Skin epidermis (tissue), 12 donors: ENCODE data around the gene NOS1AP.
"Not testable (repeated sequence)": the region's sequence is repeated elsewhere in the genome, so short reads cannot be mapped to it uniquely, and the experiment has no call there.

Experiments
- H3K27ac ChIP-seq, 21 experiments: fragments of 200-600 bp; sonication (generic) in 11 of 21; one replicate each; pipeline ENCODE4 v1.5.0; 2020; ENCODE audit warnings: mild to moderate bottlenecking in 3 of 21, inconsistent platforms in 2 of 21, moderate library complexity in 2 of 21
- H3K4me3 ChIP-seq, 7 experiments: fragments of 200-600 bp; sonication (generic) in 2 of 7; one replicate each; pipeline ENCODE4 v1.5.0; 2020; ENCODE audit warnings: inconsistent platforms in 2 of 7, mild to moderate bottlenecking in 2 of 7, moderate library complexity in 1 of 7

The NOS1AP gene

GRCh38 chr1:162055062-162055461 is 14.4 kb upstream of the NOS1AP start:
- Histone ChIP-seq H3K4me3 (no peak overlapping the region), H3K27ac (no peak overlapping the region)

GRCh38 chr1:162056043-162056442 is 13.4 kb upstream of the NOS1AP start:
- no peak overlapping the region for H3K27ac ChIP-seq
- no peak overlapping the region for H3K4me3 ChIP-seq

- Histone ChIP-seq H3K4me3 (no peak overlapping the region), H3K27ac (no peak overlapping the region)
These were observed 12.9 kb upstream of the NOS1AP start for GRCh38 chr1:162056579-162056978.

GRCh38 chr1:162059721-162060120 is 9.8 kb upstream of the NOS1AP start:
- H3K27ac ChIP-seq, result no peak overlapping the region
- no peak overlapping the region for H3K4me3 ChIP-seq

GRCh38 chr1:162060314-162060713 is 9.2 kb upstream of the NOS1AP start:
- H3K4me3 ChIP-seq, result no peak overlapping the region
- H3K27ac ChIP-seq, result no peak overlapping the region

GRCh38 chr1:162062542-162063015 is 6.9 kb upstream of the NOS1AP start:
- Histone ChIP-seq H3K27ac (no peak overlapping the region), H3K4me3 (no peak overlapping the region)

- H3K27ac ChIP-seq, result no peak overlapping the region
- H3K4me3 ChIP-seq, result no peak overlapping the region
These were observed 4.5 kb upstream of the NOS1AP start for GRCh38 chr1:162065016-162065415.

GRCh38 chr1:162066836-162067235 is 2.7 kb upstream of the NOS1AP start:
- H3K4me3 ChIP-seq, H3K27ac ChIP-seq: not testable (repeated sequence)

GRCh38 chr1:162067466-162067865 is 2.0 kb upstream of the NOS1AP start:
- Histone ChIP-seq H3K4me3 (no peak overlapping the region), H3K27ac (no peak overlapping the region)

GRCh38 chr1:162068301-162068700 is 1.2 kb upstream of the NOS1AP start:
- H3K27ac ChIP-seq, result no peak overlapping the region
- H3K4me3 ChIP-seq, result no peak overlapping the region

- H3K27ac ChIP-seq, result peak overlapping the region in 5 of 21 experiments; percentile 30 to 73 (median 48)
- H3K4me3 ChIP-seq, result peak overlapping the region; percentile 40 to 82 (median 66)
These were observed 730 bp downstream of the NOS1AP start for GRCh38 chr1:162070094-162070748.

- Histone ChIP-seq H3K4me3 (peak overlapping the region in 2 of 7 experiments; percentile 66 to 82), H3K27ac (no peak overlapping the region)
These were observed 1.3 kb downstream of the NOS1AP start for GRCh38 chr1:162070825-162071224.

GRCh38 chr1:162072740-162073139 is 3.2 kb downstream of the NOS1AP start:
- H3K4me3 ChIP-seq, result no peak overlapping the region
- no peak overlapping the region for H3K27ac ChIP-seq

GRCh38 chr1:162074276-162075005 is 5.0 kb downstream of the NOS1AP start:
- Histone ChIP-seq H3K4me3 (no peak overlapping the region), H3K27ac (no peak overlapping the region)

GRCh38 chr1:162075862-162076261 is 6.4 kb downstream of the NOS1AP start:
- no peak overlapping the region for H3K27ac ChIP-seq
- H3K4me3 ChIP-seq, result no peak overlapping the region

GRCh38 chr1:162077648-162078299 is 8.3 kb downstream of the NOS1AP start:
- no peak overlapping the region for H3K4me3 ChIP-seq

GRCh38 chr1:162079030-162079429 is 9.5 kb downstream of the NOS1AP start:
- Histone ChIP-seq H3K4me3 (no peak overlapping the region), H3K27ac (no peak overlapping the region)

More at GRCh38 chr1:162077648-162078299, 8.3 kb downstream of the NOS1AP start:
- H3K27ac ChIP-seq, result no peak overlapping the region

GRCh38 chr1:162080472-162081015 is 11.1 kb downstream of the NOS1AP start:
- no peak overlapping the region for H3K4me3 ChIP-seq
- no peak overlapping the region for H3K27ac ChIP-seq

GRCh38 chr1:162081316-162081715 is 11.8 kb downstream of the NOS1AP start:
- no peak overlapping the region for H3K4me3 ChIP-seq
- no peak overlapping the region for H3K27ac ChIP-seq

GRCh38 chr1:162082080-162082479 is 12.6 kb downstream of the NOS1AP start:
- not testable (repeated sequence) for H3K4me3 ChIP-seq, H3K27ac ChIP-seq
